Right kidney (tissue), 1 donor: ENCODE results near the gene ACVR1B.

Experiments
- DNase-seq: peaks from one replicate; pipeline ENCODE4 v3.0.0-alpha.2; 2016

ACVR1B gene

DNA sequence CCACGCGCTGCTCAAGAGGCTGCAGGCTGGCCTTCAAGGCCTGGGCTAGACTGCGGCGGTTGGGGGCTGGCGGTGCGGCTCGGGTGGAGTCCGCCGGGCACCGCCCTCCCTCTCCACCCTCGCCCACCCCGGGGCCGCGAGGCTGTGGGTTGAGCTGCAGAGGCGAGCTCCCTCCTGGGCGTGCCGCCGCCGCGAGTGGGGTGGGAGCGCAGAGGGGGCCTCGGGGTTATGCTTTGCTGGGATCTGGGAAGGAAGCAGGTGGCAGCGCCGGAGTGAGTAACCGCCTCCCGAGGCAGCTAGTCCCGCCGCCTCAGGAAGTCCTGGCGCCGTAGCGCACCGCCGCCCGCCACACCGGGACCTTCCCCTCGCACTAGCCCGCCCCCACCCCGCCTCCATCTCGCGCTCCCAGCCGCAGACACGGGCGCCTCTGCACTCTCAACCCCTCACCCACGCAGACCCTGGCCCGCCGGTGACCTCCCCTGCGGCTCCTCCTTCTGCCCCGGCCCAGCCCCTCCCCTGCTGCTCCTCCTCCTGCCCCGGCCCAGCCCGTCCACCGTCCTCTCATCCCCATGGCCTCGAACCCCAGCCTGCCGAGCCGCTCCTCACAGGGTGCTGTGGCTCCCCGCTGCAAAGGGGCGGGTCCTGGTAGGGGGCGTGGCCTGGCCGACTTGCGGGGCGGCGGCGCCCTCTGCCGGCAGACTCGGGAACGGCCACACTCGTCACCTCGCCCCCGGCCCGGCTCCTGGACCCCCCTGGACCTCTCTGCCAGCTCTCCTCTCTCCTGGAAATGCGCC, 71.9 kb downstream of the ACVR1B start:
- peak; percentile 86 for DNase-seq

DNA sequence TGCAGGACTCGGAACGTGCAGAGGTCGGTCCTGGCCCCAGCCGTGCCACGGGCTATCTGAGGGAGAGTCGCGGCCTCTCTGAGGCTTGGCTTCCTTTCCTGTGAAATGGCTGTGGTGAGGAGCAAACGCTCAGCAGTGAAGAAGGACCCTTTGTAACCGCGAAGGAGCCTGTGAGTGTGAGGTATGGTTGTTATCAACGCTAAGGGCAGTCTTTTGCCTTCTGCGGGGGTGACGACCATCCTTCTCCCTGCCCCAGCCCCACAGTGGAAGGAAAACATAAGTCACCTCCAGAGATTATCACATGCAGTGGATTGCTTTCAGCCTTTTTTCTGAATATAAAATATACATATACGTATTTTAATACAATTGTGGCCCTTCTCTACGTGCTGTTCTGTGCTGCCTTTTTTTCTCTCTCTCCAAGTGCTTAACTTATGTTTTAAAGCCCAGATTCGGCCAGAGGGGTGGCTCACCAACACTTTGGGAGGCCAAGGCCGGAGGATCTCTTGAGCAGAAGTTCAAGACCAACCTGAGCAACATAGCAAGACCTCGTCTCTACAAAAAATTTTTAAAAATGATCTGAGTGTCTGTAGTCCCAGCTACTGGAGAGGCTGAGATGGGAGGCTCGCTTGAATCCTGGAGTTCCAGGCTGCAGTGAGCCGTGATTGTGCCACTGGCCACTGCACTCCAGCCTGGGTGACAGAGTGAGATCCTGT, 72.6 kb downstream of the ACVR1B start:
- no peak for DNase-seq

DNA sequence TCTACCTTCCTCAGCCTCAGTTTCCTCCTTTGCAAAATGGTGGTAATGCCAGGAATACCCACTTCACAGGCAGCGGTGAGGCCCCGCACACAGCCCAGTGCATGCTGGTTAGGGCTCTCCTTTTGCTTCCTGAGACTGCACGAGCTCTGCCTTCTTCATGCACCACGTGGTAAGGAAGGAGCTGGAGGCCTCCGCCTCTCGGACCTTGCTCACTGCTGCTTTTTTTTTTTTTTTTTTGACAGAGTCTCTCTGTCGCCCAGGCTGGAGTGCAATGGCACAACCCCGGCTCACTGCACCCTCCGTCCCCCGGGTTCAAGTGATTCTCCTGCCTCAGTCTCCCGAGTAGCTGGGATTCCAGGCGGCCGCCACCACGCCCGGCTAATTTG, 73.3 kb downstream of the ACVR1B start:
- peak; percentile 31 for DNase-seq

DNA sequence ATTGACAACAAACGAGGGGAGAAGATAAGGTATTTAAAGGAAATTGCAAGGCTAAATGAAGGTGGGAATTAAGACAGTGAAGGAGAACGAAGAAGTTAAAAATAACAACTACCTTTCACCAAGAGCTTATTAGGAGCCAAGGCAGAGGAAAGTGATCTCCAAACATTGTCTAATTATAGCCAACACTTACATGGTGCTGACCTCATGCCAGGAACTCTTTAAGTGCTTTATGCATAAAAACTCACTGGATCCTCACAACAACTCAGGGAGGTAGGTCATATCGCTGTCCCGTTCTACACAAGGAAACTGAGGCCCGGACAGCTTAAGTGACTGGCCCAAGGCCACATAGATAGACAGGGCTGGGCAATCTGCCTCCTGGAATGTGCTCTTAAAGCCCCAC, 74.8 kb downstream of the ACVR1B start:
- DNase-seq, result no peak

DNA sequence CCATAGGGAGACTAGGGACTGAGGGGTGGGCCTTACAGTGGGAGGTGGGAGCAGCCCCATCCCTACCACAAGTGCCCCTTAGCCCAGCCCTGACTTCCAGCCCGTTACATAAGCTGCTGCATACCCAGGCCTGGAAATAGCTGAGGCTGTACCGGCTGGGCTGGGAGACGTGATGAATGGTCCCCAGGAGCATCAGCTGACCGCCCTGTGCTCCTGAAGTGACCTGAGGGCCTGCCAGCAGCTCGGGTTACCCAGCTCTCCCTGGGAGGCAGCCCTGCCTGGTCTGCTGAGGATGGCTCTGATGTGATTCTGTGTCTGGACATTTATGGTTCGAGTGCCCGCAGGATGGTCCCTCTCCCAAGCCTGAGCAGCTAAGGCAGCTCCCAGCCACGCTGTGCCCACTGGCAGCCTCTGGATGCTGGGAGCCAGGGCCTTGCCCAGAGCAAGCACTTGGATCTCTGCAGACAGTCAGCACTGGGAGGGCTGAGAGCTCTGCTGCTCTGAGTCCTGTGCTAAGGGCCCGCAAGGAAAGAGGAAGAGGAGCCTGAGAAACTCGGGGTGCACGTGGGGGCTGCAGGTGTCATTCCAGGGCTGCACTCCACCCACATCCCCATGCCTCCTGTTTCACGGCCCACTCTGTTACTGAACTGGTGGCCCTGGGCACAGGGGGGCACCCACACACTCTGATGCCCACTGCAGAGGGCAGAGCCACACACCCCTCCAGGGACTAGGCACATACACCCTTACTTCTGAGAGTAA, 75.8 kb downstream of the ACVR1B start:
- DNase-seq, result no peak

DNA sequence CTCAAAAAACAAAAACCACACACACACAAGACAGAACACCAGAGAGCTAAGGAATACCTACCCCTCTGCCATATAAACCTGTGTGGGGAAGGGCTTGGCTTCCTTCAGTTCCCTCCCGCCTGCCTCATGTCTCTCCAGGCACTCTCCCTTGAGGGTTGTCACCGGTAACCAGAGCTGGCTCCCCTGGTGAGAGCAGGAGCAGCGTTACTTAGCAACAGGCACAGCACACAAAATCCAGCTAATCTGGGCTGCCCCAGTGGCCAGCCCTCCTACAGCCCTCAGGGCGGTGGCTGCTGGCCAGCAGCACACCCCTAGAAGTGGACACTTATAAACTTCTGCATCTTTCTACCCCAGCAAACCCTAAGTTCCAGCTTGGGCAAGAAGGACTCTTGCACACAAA, 78.2 kb downstream of the ACVR1B start:
- peak; percentile 50 for DNase-seq

DNA sequence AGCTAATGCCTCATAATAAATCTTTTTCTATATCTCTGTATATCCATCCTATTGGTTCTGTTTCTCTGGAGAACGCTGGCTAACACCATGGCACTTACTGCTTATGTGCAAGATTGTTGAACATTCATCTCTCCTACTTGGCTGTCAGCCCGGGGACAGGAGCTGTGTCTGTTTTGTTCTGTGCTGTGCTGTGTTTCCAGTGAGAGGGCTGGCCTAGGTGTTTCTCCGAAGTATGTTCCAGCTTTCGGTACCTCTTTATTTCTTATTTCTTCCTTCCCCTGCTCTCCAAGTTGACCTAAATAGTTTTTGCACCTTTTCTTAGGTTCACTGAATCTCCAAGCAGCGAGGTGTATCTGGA, 80.9 kb downstream of the ACVR1B start:
- no peak for DNase-seq

DNA sequence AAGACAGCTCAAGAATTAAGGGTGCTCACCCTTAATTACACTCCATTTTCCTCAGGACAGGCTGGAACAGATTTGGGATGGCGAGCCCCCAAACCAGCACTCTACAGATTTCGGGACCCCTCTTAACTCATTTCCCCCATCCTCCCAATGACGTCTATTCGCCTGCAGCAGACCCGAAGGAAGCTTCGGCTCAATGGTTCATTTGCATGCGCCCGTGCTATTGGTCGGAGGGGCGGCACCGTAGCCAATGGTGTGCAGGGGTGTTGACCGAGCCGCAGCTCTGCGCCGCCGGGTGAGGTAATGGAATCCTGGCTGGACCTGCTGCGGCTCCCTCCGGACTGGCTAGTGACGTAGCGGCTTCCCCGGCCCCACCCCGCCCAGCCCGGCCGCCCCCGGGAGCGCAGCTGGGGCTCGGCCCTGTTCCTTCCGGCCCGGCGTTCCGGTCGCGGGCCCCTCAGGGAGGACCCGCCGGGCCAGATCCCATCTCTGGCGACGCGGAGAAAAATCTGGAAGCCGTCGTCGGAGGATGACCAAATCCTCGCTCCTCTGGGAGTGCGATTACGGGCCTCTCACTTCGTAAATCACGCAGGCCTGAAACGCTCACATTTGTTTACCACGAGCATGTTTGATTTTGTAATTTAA, 81.4 kb downstream of the ACVR1B start:
- DNase-seq, result peak; percentile 81

DNA sequence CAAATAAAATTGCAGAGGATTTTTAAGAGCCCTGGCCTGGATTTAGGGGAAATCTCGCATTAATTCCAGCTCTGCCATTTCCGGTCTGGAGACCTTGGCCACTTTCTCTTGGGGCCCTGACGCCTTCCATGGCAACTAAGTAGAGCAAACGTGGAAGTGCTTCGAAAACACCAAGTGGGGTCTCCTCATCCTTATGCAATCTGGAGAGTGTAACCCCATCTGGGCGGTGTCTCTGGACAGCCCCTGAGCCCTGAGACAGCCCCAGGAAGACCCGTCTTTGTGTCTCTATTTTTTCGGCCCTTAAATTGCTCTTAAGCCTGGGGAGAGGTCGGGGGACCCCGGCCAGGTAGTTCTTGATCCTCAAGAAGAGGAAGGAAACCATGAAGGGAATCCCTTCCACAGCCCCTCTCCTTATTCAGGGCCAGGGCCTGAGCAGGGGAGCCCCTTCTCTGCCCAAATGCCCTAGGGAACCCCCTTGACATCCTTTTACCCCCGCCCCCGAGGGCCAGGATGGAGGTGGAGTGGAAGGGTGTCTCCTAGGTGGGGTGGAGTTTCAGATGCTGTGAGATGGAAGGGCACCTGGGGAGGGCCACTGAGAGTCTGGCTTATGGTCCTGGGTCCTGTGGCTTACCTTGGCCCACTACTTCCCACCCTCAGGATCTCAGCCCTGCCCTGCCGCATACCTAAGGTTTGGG, 82.1 kb downstream of the ACVR1B start:
- peak; percentile 50 for DNase-seq

DNA sequence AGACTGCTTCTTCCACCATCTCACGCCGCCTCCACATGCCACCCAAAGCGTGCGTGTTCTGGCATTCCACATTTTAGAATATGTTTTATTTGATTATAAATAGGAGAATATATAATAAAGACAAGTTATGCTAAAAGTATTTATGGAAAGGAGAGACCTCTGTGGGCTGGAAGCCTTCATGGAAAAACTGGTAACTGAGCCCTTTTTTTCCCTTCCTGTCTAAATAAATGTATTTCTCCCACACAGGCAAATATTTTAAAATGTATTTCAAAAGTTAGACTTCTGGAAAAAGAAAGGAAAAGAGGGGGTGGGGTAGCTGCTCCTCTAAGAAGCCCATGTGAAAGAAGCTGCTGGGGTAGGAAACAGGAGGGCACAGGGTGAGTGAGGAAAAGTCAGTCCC, 83.7 kb downstream of the ACVR1B start:
- no peak for DNase-seq

DNA sequence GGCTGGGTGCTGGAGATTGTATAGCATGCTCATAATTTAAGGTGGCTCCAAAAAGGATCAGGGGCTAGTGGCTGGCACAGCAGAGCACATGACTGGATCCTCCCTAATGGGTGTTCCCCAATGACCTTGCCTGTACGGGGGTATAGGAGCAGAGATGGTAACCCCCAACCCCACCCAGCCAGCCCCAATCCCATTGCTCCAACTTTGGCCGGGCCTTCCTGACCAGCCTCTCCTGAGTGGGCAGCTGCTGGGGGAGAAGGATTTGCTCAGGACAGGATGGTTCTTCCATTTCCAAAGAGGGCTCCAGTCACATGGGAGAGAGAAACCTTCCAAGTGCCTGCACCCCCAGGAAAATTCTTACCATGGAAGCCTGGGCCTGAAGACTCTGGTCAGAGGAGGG, 84.4 kb downstream of the ACVR1B start:
- DNase-seq, result no peak

DNA sequence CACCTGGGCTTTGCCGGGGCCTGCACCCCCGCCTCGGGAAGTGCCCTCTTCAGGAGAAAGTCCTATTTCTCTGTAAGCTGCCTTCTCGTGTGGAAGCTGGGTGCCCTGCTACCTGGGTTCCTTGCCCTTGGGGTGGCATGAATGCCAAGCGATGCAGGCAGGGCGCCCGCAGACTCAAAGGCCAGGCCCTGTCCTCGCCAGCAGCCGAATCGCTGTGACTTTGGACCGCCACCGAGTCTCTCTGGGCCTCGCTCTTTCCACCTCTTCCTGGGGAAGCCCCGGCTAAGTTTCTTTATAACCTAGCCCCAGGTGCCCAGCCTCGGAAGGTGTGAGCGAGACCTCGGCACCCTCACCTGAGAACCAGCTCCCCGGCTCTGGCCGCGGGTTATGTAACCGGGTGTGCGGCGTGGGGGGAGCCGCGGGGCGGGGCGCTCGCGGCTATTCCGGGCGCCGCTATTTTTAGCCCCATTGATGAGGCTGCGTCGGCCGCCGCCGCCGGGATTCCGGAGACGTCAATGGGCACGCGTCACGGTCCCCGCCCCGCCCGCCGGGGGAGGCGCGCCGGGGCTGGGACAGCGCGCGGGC, 85.2 kb downstream of the ACVR1B start:
- peak; percentile 72 for DNase-seq

DNA sequence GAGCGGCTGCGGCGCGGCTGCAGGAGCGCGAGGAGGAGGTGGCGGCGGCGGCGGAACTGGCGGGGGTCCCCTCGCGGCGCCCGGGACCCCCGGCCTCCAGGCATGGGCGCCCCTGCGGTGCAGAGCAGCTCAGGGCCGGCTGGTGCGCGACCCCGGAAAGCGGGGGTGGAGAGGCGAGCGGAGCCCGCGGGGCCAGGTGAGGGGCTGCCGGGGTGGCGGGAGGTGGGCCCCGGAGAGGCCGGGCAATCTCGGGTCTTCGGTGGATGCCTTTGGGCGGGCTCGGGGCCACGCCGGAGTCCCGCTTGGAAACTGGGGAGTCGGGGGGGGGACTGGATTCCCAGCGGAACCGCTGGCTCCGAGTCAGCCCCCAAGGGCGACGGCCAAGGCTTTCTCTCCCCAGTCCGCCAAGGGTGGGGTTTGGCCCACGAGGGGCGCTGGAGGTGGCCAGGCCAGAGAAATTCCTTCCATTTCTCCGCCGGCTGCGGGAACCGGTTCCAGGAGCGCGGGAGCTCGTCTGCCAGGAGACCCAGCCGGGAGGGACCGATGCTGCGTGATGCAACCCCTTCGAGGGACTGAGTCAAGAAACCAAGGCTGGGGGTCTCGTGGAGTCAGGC, 85.9 kb downstream of the ACVR1B start:
- DNase-seq, result peak; percentile 71

DNA sequence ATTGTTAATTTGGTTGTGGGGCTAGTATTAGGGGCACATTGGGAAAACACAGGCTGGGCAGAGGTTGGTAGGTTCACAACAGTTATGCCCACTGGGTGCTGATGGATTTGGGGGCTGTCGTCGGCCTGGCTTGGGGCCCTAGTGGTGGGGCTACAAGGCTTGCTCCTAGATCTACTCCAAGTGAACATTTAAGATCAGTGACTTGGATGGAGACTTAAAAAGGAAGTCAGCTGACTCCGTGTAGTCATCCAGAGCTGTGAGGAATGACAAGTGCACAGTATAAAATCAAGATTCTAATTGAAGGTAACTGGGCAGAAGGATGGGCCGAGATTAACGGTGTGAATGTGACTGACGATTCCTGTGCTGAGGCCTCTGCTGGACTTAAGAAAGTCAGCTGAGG, 86.9 kb downstream of the ACVR1B start:
- no peak for DNase-seq

DNA sequence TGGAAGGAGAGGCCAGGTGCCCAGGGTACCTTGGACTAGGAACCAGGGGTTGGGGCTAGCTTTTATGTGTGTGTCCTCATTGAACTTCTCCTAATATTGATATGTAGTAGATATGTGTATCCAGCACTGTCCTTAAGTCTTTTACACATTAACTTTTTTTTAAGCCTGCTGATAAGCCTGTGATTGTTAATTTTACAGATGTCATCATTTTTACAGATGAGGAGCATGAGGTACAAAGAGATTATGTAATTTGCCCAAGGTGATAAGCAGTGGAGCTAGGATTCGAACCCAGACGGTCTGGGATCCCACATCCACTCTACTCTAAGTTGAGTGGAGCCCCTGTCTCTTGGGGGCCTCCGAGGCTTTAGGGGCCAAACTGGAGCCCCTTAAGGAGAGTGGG, 89.5 kb downstream of the ACVR1B start:
- DNase-seq, result no peak

DNA sequence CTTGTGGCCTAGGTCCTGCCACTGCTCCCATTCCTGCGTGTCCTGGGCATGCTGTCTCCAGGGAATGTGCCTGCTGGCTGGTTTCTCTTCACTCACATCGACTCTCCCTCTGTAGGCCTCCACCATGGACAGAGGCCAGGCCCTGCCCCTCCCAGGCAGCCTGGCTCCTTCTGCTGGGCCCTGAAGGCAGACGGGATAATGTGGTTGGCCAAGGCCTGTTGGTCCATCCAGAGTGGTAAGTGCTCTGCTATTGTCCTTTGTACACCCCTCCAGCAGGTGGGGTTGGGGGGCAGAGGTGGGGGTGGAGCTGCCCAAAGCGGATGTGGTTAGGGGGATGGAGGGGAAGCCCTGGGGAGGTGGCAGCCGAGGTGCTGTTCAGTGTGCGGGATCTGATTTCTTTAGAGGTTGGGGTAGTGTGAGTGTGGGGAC, 90.2 kb downstream of the ACVR1B start:
- no peak for DNase-seq

DNA sequence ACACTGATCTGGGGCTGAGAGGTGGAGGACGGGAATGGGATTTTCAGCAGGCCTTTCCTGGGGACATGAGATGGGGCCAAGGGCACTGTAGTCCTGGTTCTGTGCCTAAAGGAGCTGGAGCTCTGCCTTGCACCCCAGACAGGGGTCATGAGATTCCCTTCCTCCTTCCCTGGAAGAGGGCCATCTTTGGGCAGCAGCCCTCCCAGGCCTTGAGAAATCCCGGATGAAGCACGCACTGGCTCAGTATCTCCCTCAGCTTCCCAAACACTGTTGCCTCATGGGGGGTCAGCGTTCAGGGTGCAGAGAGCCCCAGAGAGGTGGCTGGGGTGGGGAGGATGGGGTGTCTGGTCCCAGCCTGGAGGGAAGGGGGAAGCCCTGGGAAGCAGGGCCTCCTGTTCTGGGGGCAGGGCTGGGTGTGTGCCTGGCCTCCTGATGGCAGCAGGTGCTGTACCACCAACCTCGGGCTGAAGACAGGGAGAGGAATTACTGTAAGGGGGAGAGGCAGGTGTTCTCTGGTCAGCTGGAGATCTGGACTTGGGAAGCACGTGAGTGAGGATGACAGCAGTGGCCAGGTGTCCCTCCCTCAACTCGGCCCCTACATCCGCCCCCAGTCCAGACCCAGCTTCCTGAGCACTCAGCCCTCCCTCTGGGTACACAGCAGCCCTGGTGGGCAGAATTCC, 91.3 kb downstream of the ACVR1B start:
- no peak for DNase-seq

DNA sequence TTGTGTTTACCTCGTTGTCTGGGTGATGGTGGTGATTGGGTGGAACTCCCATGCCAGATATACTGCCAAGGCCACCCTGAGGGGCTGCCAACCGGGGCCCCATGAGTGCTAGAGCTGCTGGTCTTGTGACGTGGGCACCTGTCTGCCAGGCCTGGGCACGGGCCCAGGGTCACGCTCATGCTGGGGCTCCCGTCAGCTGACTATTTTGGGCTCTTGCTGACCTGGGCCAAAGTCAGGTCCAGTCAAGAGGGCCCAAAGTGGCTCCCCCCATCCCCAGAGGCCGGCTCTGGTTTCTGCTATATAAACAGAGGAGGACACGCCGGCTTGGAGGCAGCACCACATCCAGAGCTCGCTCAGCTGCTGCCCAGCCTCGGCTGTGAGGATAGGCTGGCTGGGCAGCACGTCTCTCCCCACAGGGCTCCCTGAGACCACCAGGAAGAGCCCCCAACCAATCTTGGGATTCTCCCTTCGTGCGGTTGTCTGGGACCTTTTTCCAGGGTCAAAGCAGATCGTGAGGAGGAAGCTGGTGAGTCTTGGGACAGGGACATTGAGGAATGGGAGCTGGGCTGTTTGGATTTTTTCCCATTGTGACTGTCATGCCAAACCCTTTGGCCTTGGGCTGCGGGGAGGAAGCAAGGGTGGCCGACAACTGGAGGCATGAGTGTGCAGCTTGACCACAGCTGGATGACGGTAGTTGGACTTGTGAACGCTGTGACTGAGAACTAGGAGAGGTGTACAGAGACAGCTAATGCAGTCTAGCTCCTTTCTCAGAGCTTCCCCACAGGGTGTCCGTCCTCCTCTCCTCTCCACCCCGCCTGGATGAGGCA, 92.1 kb downstream of the ACVR1B start:
- no peak for DNase-seq

DNA sequence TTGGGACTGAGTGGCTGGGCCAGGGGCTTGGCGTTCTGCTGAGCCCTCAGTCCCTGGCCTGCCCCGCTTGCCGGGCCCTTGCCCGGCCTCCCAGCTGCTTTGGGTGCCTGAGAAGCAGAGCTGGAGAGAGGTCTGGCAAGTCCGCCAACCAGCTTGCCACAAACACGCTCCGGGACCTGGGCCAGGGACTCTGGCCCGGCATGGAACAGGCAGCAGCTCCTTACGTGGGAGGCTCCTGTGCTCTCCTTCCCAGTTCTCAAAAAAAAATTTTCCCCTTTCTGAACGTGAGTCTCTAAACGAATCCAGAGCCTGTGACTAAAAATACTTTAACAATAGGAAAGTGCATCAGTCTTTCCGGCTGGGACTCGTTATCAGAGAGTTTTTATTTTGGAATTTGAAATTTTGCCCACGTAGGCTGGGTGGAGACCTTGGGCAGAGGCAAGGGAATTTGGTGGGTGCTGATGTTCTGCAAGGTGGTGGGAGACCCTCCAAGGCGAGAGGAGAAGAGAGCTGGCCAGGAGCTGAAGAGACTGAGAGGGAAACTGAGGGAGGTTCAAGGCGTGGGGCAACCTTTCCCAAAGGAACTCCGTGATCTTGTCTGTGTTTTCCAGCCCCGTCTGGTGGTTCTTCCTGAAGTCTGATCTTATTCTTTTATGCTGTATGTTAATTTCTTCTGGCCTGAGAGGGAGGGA, 92.9 kb downstream of the ACVR1B start:
- DNase-seq, result no peak
